Urinary bladder (tissue), 4 donors: ENCODE results near the gene ACAP3. TPM values are rescaled to one million over a fixed set of nuclear protein-coding genes. Genes with fewer than 3 reads are reported as not detected.
"Not testable (repeated sequence)": the region's sequence is repeated elsewhere in the genome, so short reads cannot be mapped to it uniquely, and the experiment has no call there.

Experiments used
- DNase-seq: peaks from one replicate; pipeline ENCODE4 v3.0.0-alpha.2; 2015; ENCODE audit errors: extremely low spot score
- H3K27ac ChIP-seq: one replicate; pipeline ENCODE4 v1.5.1; 2013; ENCODE audit warnings: low read depth, mild to moderate bottlenecking, moderate library complexity
- H3K36me3 ChIP-seq: one replicate; pipeline ENCODE4 v1.6.1; 2013; ENCODE audit warnings: mild to moderate bottlenecking, moderate library complexity; ENCODE audit not compliant: insufficient read depth
- H3K4me1 ChIP-seq: one replicate; pipeline ENCODE4 v1.6.1; 2013; ENCODE audit warnings: mild to moderate bottlenecking, moderate library complexity; ENCODE audit not compliant: insufficient read depth
- H3K4me3 ChIP-seq: one replicate; pipeline ENCODE4 v1.5.1; 2013; ENCODE audit warnings: low read depth, low read length
- WGBS: extraction: QIAGEN DNeasy Blood & Tissue Kit; methylation state at CpG from one replicate; pipeline ENCODE4 v1.1.7; 2013; 5-methylcytosine and 5-hydroxymethylcytosine counted together
- polyA plus RNA-seq: library from polyadenylated mRNA; stranded (reverse); fragments of 200-250 nt; gene quantifications from one replicate; pipeline ENCODE4 v1.2.3, GENCODE V29; 2013
- total RNA-seq: library from RNA; depleted of rRNA; stranded (reverse); fragments of >200 nt; gene quantifications from one replicate; pipeline ENCODE4 v1.2.3, GENCODE V29; 2014
- donor health status: healthy with polysubstance abuse.
- donor health status: healthy.

ACAP3 gene
- total and polyA plus RNA-seq, 2 donors, result 40.2 to 51.2 TPM

GRCh38 chr1:1319646-1319941, 11.9 kb upstream of the ACAP3 start:
- Histone ChIP-seq H3K4me3 (no peak overlapping the region), H3K36me3 (no peaks in the 10 kb centered on the region), H3K4me1 (peaks cover 2% of the 10 kb centered on the region), H3K27ac (no peak overlapping the region)
- no peak for DNase-seq
- 87% methylated on average over 13 of the region's 13 CpGs for WGBS

- Histone ChIP-seq H3K27ac (peak overlapping the region; percentile 67), H3K36me3 (peaks cover 2% of the 10 kb centered on the region), H3K4me1 (peaks cover 2% of the 10 kb centered on the region), H3K4me3 (no peak overlapping the region)
- DNase-seq, result no peak
- 91% methylated on average over 36 of the region's 36 CpGs for WGBS
Measured at GRCh38 chr1:1318777-1319645, 11.3 kb upstream of the ACAP3 start.

GRCh38 chr1:1318131-1318652, 10.5 kb upstream of the ACAP3 start:
- H3K36me3 ChIP-seq, result peaks cover 2% of the 10 kb centered on the region
- 40% methylated on average over 9 of the region's 9 CpGs for WGBS
- peak; percentile 61 for DNase-seq
- no peak overlapping the region for H3K4me3 ChIP-seq
- peaks cover 2% of the 10 kb centered on the region for H3K4me1 ChIP-seq
- no peak overlapping the region for H3K27ac ChIP-seq

DNA sequence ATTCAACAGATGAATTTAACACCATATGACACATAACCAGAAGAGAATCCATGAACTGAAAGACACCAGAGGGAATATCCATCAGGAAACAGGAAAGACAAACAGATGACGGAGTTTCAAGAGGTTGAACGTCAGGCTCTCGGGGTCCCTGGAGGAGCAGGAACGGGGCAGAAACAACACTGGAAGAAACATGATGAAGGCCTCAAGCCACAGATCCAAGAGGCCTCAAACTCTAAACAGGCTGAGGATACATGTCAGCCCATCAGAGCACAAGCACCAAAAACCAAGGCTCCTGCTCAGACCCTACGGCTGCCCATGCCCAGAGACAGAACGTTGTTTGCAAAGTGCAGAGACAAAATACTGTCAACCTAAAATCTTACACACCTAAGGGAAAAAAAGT, 9.7 kb upstream of the ACAP3 start:
- no peak for DNase-seq
- peaks cover 2% of the 10 kb centered on the region for H3K4me1 ChIP-seq
- WGBS, result 87% methylated on average over 6 of the region's 6 CpGs
- H3K36me3 ChIP-seq, result peaks cover 5% of the 10 kb centered on the region
- H3K4me3 ChIP-seq, result no peak overlapping the region
- H3K27ac ChIP-seq, result no peak overlapping the region

- not testable (repeated sequence) for H3K36me3 ChIP-seq, H3K4me1 ChIP-seq, DNase-seq, H3K4me3 ChIP-seq, H3K27ac ChIP-seq
- WGBS, result 91% methylated on average over 8 of the region's 8 CpGs
Measured at GRCh38 chr1:1316199-1316598, 8.5 kb upstream of the ACAP3 start.

DNA sequence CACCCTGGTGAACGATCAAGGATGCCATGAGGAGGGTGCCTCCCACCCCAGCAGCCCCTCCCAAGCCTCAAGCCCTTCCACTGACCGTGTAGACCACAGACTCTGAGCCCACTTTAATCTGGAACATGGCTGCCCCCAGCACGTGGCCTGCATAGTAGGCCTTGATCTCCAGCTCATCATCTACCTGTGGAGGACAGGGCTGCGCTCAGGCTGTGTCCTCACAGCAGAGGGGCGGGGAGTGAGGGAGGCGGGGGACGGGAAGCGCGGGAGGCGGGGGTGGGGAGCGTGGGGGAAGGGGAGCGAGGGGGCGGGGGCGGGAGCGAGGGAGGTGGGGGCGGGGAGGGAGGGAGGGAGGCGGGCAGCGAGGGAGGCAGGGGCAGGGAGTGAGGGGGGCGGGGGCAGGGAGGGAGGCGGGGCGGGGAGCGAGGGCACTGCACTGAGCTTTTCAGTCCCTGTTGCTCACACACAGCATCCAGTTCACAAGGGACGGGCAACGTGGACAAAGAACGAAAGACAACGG, 7.8 kb upstream of the ACAP3 start:
- Histone ChIP-seq H3K36me3 (peaks cover 7% of the 10 kb centered on the region), H3K4me3 (no peak overlapping the region), H3K4me1 (peaks cover 2% of the 10 kb centered on the region), H3K27ac (no peak overlapping the region)
- DNase-seq, result no peak
- WGBS, result 50% methylated on average over 25 of the region's 26 CpGs

DNA sequence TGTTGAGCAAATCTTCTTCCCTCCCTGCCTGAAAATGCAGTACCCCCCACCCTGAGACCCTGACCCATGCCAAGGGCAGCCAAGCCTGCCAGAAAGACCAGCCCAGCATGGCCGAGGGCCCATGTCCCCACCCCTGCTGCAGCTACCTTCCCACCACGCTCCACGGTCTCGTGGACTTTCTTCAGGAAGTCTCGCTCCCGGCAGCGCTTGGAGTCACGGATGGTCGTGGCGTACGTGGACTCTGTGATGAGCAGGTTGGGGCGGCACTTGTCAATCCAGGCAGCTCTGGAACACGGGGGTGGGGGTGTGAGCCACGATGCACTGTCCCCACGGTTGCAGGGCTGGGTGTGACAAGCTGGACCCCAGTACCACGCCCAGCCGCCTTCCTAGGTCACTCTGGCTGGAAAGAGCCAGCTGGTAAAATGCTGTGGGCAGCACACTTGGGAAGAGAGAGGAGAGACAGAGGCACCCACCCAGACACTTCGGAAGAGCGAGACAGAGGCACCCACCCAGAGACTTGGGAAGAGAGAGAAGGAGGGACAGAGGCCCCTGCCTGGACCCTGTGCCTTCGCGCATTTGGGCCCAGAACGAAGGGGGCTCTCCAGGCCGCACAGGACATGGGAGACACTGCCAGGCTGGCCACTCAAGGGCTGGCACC, 7.1 kb upstream of the ACAP3 start:
- Histone ChIP-seq H3K27ac (no peak overlapping the region), H3K4me3 (no peak overlapping the region), H3K36me3 (peaks cover 7% of the 10 kb centered on the region), H3K4me1 (peaks cover 2% of the 10 kb centered on the region)
- 88% methylated on average over 23 of the region's 23 CpGs for WGBS
- no peak for DNase-seq

GRCh38 chr1:1314237-1314586, 6.5 kb upstream of the ACAP3 start:
- Histone ChIP-seq H3K36me3 (peaks cover 7% of the 10 kb centered on the region), H3K4me3 (no peak overlapping the region), H3K27ac (no peak overlapping the region), H3K4me1 (peaks cover 2% of the 10 kb centered on the region)
- no peak for DNase-seq
- WGBS, result 92% methylated on average over 15 of the region's 15 CpGs

GRCh38 chr1:1313500-1314236, 5.9 kb upstream of the ACAP3 start:
- 91% methylated on average over 37 of the region's 37 CpGs for WGBS
- Histone ChIP-seq H3K4me3 (no peak overlapping the region), H3K36me3 (peaks cover 7% of the 10 kb centered on the region), H3K27ac (no peak overlapping the region), H3K4me1 (no peaks in the 10 kb centered on the region)
- no peak for DNase-seq

DNA sequence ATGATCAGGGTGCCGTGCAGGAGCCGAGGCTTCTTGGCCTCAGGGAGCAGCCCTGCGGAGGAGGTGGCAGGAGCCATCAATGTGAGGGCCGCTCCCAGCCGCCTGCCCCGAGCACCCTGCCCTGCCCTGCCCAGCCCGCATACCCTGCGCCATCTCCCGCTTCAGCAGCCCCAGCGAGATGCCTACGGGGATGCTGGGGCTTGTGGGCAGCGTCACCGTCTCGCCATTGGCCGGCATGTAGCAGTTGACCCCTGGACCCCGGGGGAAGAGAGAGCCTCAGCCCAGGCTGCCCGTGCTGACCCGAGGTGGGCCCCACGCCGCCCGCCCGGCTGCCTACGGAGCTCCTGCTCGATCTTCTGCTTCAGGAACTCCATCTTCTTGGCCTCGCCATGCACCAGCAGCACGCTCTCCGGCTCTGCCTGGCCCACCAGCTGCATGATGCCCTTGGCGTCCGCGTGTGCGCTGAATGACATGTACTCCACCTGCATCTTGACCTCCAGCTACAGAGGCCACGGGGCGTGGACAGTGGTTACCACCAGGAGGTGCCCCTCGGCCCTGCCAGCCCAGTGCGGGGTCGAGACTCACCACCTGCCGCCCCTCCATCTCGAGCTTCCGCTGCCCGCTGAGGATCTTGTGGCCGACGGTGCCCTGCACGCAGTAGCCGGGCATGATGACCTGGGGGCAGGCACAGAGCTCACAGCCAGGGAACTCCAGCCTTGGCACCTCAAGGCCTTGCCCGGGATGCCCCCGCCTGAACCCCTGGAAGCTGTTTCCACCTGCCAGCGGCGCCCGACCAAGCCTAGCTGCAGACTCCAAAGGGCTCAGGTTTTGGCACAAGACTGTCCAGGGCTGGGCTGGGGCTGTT, 5.0 kb upstream of the ACAP3 start:
- peaks cover 7% of the 10 kb centered on the region for H3K36me3 ChIP-seq
- H3K4me1 ChIP-seq, result no peaks in the 10 kb centered on the region

GRCh38 chr1:1311107-1312104, 3.7 kb upstream of the ACAP3 start:
- Histone ChIP-seq H3K4me3 (no peak overlapping the region), H3K4me1 (no peaks in the 10 kb centered on the region), H3K36me3 (peaks cover 7% of the 10 kb centered on the region), H3K27ac (no peak overlapping the region)
- DNase-seq, result no peak
- WGBS, result 86% methylated on average over 22 of the region's 22 CpGs

More for the DNA sequence above, 5.0 kb upstream of the ACAP3 start:
- H3K27ac ChIP-seq, result no peak overlapping the region
- DNase-seq, result no peak
- WGBS, result 90% methylated on average over 49 of the region's 49 CpGs
- H3K4me3 ChIP-seq, result no peak overlapping the region

DNA sequence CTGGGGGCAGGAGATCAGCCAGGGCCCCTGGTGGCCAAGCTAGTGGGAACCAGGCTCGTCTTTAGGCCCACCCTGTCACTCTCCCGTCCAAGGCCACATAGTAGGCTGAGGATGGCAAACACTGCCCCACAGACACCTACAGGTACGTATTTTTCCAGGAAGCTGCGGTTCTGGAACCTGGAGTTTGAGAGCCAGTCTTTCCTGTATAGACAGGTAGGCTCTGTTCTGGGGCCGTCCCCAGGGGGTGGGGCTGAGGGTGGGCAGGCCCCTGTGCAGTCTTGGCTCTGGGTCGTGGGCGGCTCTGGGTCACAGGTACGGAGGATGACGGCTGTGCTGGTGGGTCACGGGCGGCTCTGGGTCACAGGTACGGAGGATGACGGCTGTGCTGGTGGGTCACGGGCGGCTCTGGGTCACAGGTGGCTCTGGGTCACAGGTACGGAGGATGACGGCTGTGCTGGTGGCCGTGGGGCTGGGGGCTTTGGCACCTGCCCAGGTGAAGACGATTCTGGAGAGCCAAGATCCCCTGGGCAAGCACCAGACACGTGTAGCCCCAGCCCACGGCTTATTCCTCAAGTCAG, 2.8 kb upstream of the ACAP3 start:
- WGBS, result 80% methylated on average over 21 of the region's 21 CpGs
- DNase-seq, result no peak
- no peaks in the 10 kb centered on the region for H3K4me1 ChIP-seq
- peaks cover 7% of the 10 kb centered on the region for H3K36me3 ChIP-seq
- H3K27ac ChIP-seq, result no peak overlapping the region
- H3K4me3 ChIP-seq, result no peak overlapping the region
